NB4 (cell line): ENCODE data around the gene ACOT7.

Experiments used
- DNase-seq: peaks from one replicate; pipeline ENCODE4 v3.0.0; 2010; ENCODE audit warnings: low read depth
- H3K4me3 ChIP-seq: one replicate; pipeline ENCODE4 v1.5.1; 2011; ENCODE audit warnings: mild to moderate bottlenecking, low read depth, low read length, moderate library complexity
- CTCF ChIP-seq: IDR thresholded peaks from one replicate; pipeline ENCODE4 v1.5.1; 2012; ENCODE audit warnings: low read depth, low read length
- MAX ChIP-seq: IDR thresholded peaks from 2 replicates; pipeline ENCODE4 v1.6.1; 2011; ENCODE audit warnings: low read depth, low read length
- MYC ChIP-seq: IDR thresholded peaks from 2 replicates; pipeline ENCODE4 v1.6.1; 2011; ENCODE audit warnings: low read depth, low read length
- POLR2A ChIP-seq: IDR thresholded peaks from 2 replicates; pipeline ENCODE4 v1.6.1; 2011; ENCODE audit warnings: mild to moderate bottlenecking; ENCODE audit not compliant: insufficient read length; ENCODE audit errors: extremely low read depth

Gene ACOT7

GRCh38 chr1:6258675-6259074 is 134.9 kb downstream of the ACOT7 start:
- H3K4me3 ChIP-seq, result no peak overlapping the region
- no peak for DNase-seq
- TF ChIP-seq CTCF (no peak), MAX (no peak), MYC (no peak), POLR2A (no peak)

- no peak for DNase-seq
- TF ChIP-seq MYC (no peak), POLR2A (no peak), MAX (no peak), CTCF (no peak)
- H3K4me3 ChIP-seq, result no peak overlapping the region
These were observed 136.0 kb downstream of the ACOT7 start for GRCh38 chr1:6257541-6258069.

GRCh38 chr1:6256645-6257044 is 136.9 kb downstream of the ACOT7 start:
- H3K4me3 ChIP-seq, result no peak overlapping the region
- DNase-seq, result no peak
- no peak for TF ChIP-seq MAX
- no peak for TF ChIP-seq CTCF
- TF ChIP-seq MYC, result no peak
- no peak for TF ChIP-seq POLR2A

GRCh38 chr1:6254691-6255090 is 138.9 kb downstream of the ACOT7 start:
- no peak for DNase-seq
- no peak overlapping the region for H3K4me3 ChIP-seq
- TF ChIP-seq MYC (no peak), POLR2A (no peak), MAX (no peak), CTCF (no peak)

GRCh38 chr1:6253380-6253779 is 140.2 kb downstream of the ACOT7 start:
- no peak for TF ChIP-seq MYC
- no peak for TF ChIP-seq MAX
- no peak for TF ChIP-seq POLR2A
- TF ChIP-seq CTCF, result no peak
- no peak overlapping the region for H3K4me3 ChIP-seq
- no peak for DNase-seq

- TF ChIP-seq CTCF (no peak), MYC (no peak), POLR2A (no peak), MAX (no peak)
- no peak overlapping the region for H3K4me3 ChIP-seq
- DNase-seq, result no peak
These were observed 141.2 kb downstream of the ACOT7 start for GRCh38 chr1:6252374-6252710.
